T-helper 17 cell (primary cell): ENCODE data around the gene ANKIB1. TPM values are rescaled to one million over a fixed set of nuclear protein-coding genes. Genes with fewer than 3 reads are reported as not detected.

Experiments
- ATAC-seq: fragments of 150-1000 bp; cut with Tn5 transposase; 2 replicates; pipeline ENCODE4 v1.10.0; 2021; ENCODE audit warnings: mild to moderate bottlenecking, moderate library complexity
- DNase-seq, 3 donors: peaks; one replicate each; pipeline versions ENCODE4 v3.0.0 to v3.0.0-alpha.2; 2020 to 2021
- H3K9me3 ChIP-seq: one replicate; pipeline ENCODE4 v1.7.0; 2013; ENCODE audit warnings: low read length, mild to moderate bottlenecking; ENCODE audit not compliant: control insufficient read depth, poor library complexity, severe bottlenecking
- H3K27ac Mint-ChIP-seq: one replicate; pipeline ENCODE4 v1.8.0; 2022; ENCODE audit warnings: mild to moderate bottlenecking, moderate library complexity, mixed read lengths
- H3K27me3 Mint-ChIP-seq: one replicate; pipeline ENCODE4 v1.8.0; 2022; ENCODE audit warnings: mixed read lengths
- H3K36me3 Mint-ChIP-seq: one replicate; pipeline ENCODE4 v1.8.0; 2022; ENCODE audit warnings: low read depth, mixed read lengths
- H3K4me1 Mint-ChIP-seq: one replicate; pipeline ENCODE4 v1.8.0; 2022; ENCODE audit warnings: mild to moderate bottlenecking, mixed read lengths
- H3K4me3 Mint-ChIP-seq: one replicate; pipeline ENCODE4 v1.8.0; 2022; ENCODE audit warnings: mild to moderate bottlenecking, moderate library complexity, mixed read lengths
- total RNA-seq, 4 donors: library from RNA in 2 of 4; stranded (reverse) in 2 of 4; gene quantifications; one replicate each; pipeline ENCODE4 v1.2.3 and lab custom pipeline; 2022 to 2026

Gene ANKIB1, protein sequence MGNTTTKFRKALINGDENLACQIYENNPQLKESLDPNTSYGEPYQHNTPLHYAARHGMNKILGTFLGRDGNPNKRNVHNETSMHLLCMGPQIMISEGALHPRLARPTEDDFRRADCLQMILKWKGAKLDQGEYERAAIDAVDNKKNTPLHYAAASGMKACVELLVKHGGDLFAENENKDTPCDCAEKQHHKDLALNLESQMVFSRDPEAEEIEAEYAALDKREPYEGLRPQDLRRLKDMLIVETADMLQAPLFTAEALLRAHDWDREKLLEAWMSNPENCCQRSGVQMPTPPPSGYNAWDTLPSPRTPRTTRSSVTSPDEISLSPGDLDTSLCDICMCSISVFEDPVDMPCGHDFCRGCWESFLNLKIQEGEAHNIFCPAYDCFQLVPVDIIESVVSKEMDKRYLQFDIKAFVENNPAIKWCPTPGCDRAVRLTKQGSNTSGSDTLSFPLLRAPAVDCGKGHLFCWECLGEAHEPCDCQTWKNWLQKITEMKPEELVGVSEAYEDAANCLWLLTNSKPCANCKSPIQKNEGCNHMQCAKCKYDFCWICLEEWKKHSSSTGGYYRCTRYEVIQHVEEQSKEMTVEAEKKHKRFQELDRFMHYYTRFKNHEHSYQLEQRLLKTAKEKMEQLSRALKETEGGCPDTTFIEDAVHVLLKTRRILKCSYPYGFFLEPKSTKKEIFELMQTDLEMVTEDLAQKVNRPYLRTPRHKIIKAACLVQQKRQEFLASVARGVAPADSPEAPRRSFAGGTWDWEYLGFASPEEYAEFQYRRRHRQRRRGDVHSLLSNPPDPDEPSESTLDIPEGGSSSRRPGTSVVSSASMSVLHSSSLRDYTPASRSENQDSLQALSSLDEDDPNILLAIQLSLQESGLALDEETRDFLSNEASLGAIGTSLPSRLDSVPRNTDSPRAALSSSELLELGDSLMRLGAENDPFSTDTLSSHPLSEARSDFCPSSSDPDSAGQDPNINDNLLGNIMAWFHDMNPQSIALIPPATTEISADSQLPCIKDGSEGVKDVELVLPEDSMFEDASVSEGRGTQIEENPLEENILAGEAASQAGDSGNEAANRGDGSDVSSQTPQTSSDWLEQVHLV
- total RNA-seq, result 10 to 100 TPM; 51.1 to 54.7 TPM
- total RNA-seq (lab: John Stamatoyannopoulos, UW), result 78.5 to 95.6 reads per million in 2 donors

GRCh38 chr7:92245487-92246359, at the start of gene ANKIB1, which contains the start of gene KRIT1:
ANKIB1 (plus strand) TSS chr7:92245974; CDS start chr7:92294979, 49,005 bp downstream.
KRIT1 (minus strand) TSS chr7:92245914; CDS start chr7:92242135, 3,779 bp downstream.
- H3K27ac Mint-ChIP-seq, result peak within 1 kb of the TSS; percentile 100
- H3K27me3 Mint-ChIP-seq, result no peaks in the 10 kb centered on the region
- peak within 1 kb of the TSS; percentile 99 for H3K4me3 Mint-ChIP-seq
- H3K36me3 Mint-ChIP-seq, result peaks cover 2% of the 10 kb centered on the region
- ATAC-seq (peak; percentile 85), DNase-seq (peak; percentile 76 to 79 (median 78))
- H3K4me1 Mint-ChIP-seq, result peaks cover 25% of the 10 kb centered on the region
- no peaks in the 10 kb centered on the region for H3K9me3 ChIP-seq

DNA sequence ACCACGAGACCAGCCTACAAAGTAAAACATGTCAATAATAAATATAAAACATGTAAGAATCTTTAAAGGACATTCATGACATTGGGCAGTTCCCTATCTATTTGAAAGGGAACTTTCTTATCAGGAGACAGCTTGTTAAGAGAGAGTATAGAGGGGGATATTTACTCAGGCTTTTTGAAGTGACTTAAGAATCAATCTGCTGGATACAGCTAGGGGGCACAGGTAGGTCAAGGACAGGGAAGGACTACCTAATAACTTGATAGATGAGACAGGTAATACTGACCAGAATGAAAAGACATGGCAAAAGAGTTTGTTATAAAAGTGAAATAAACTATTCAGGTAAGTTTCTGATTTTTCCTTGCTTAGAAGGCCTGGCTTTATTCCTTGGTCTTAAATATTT, 45.0 kb upstream of the ANKIB1 start:
- Mint-ChIP-seq H3K4me1 (no peaks in the 10 kb centered on the region), H3K27me3 (no peaks in the 10 kb centered on the region), H3K27ac (no peak overlapping the region), H3K4me3 (no peak overlapping the region), H3K36me3 (peaks cover 11% of the 10 kb centered on the region)
- DNase-seq, result no peak
- ATAC-seq, result no peak
- H3K9me3 ChIP-seq, result no peaks in the 10 kb centered on the region

- Mint-ChIP-seq H3K4me3 (no peak overlapping the region), H3K36me3 (peaks cover 16% of the 10 kb centered on the region), H3K27ac (no peak overlapping the region), H3K4me1 (peaks cover 15% of the 10 kb centered on the region), H3K27me3 (no peaks in the 10 kb centered on the region)
- H3K9me3 ChIP-seq, result no peaks in the 10 kb centered on the region
- no peak for ATAC-seq
- no peak for DNase-seq
These were observed 39.8 kb upstream of the ANKIB1 start for GRCh38 chr7:92205987-92206386.

- DNase-seq (no peak), ATAC-seq (no peak)
- H3K9me3 ChIP-seq, result no peaks in the 10 kb centered on the region
- no peak overlapping the region for H3K27ac Mint-ChIP-seq
- no peaks in the 10 kb centered on the region for H3K27me3 Mint-ChIP-seq
- no peak overlapping the region for H3K4me3 Mint-ChIP-seq
- peaks cover 15% of the 10 kb centered on the region for H3K4me1 Mint-ChIP-seq
- H3K36me3 Mint-ChIP-seq, result peaks cover 17% of the 10 kb centered on the region
These were observed 39.1 kb upstream of the ANKIB1 start for GRCh38 chr7:92206672-92207071.

- no peaks in the 10 kb centered on the region for H3K27me3 Mint-ChIP-seq
- no peak for DNase-seq
- H3K9me3 ChIP-seq, result no peaks in the 10 kb centered on the region
- H3K36me3 Mint-ChIP-seq, result peaks cover 10% of the 10 kb centered on the region
- H3K4me1 Mint-ChIP-seq, result no peaks in the 10 kb centered on the region
- no peak overlapping the region for H3K27ac Mint-ChIP-seq
- no peak for ATAC-seq
- H3K4me3 Mint-ChIP-seq, result no peak overlapping the region
These were observed 24.0 kb upstream of the ANKIB1 start for GRCh38 chr7:92221766-92222165.

- no peaks in the 10 kb centered on the region for H3K4me1 Mint-ChIP-seq
- DNase-seq (no peak), ATAC-seq (no peak)
- no peak overlapping the region for H3K4me3 Mint-ChIP-seq
- H3K9me3 ChIP-seq, result no peaks in the 10 kb centered on the region
- H3K27ac Mint-ChIP-seq, result peak overlapping the region; percentile 19
- H3K36me3 Mint-ChIP-seq, result peaks cover 19% of the 10 kb centered on the region
- no peaks in the 10 kb centered on the region for H3K27me3 Mint-ChIP-seq
These were observed 18.8 kb upstream of the ANKIB1 start for GRCh38 chr7:92226981-92227380.

- no peak for ATAC-seq
- Mint-ChIP-seq H3K36me3 (peaks cover 19% of the 10 kb centered on the region), H3K4me3 (no peak overlapping the region), H3K27ac (peak overlapping the region; percentile 74), H3K27me3 (no peaks in the 10 kb centered on the region), H3K4me1 (no peaks in the 10 kb centered on the region)
- DNase-seq, result no peak
- H3K9me3 ChIP-seq, result no peaks in the 10 kb centered on the region
These were observed 17.7 kb upstream of the ANKIB1 start for GRCh38 chr7:92228100-92228499.

GRCh38 chr7:92228742-92229141, 17.0 kb upstream of the ANKIB1 start:
- H3K27me3 Mint-ChIP-seq, result no peaks in the 10 kb centered on the region
- peaks cover 19% of the 10 kb centered on the region for H3K36me3 Mint-ChIP-seq
- H3K4me3 Mint-ChIP-seq, result no peak overlapping the region
- no peaks in the 10 kb centered on the region for H3K4me1 Mint-ChIP-seq
- peak overlapping the region; percentile 74 for H3K27ac Mint-ChIP-seq
- H3K9me3 ChIP-seq, result no peaks in the 10 kb centered on the region
- no peak for DNase-seq
- ATAC-seq, result no peak

DNA sequence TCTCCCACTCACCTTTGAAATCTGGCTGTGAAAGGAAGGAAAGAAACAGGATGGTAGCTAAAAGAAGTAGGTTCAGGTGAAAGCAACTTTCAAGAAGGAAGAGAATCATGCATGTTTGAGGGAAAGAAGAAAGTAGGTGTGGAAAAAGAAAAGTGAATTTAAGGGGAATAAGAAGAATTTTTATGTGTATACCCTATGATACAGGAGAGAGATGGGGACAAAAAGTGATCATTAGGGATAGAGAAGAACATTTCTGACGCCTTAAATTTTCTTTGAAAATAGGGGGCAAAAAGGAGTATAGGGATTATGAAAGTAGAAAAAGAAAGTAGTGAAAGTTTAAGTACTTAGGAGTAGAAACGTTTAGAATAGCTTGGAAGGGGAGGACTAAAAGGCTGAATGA, 15.2 kb upstream of the ANKIB1 start:
- ATAC-seq (no peak), DNase-seq (no peak)
- peaks cover 2% of the 10 kb centered on the region for H3K4me1 Mint-ChIP-seq
- peak overlapping the region; percentile 22 for H3K27ac Mint-ChIP-seq
- no peak overlapping the region for H3K4me3 Mint-ChIP-seq
- H3K9me3 ChIP-seq, result no peaks in the 10 kb centered on the region
- no peaks in the 10 kb centered on the region for H3K27me3 Mint-ChIP-seq
- H3K36me3 Mint-ChIP-seq, result peaks cover 22% of the 10 kb centered on the region

DNA sequence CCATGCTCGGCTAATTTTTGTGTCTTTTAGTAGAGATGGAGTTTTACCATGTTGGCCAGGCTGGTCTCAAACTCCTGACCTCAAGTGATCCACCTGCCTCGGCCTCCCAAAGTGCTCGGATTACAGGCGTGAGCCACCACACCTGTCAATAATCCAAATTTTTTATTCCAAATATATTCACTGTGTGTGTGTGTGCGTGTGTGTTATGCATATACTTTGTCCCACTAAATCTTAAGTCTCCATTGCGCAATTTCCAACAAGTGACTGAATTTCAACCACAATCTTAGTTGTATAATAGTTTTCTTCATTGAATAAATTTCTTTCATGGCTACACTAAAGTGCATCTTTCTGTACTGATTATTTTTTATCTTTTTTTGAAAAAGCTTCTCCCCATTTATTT, 2.8 kb upstream of the ANKIB1 start:
- peaks cover 24% of the 10 kb centered on the region for H3K4me1 Mint-ChIP-seq

DNA sequence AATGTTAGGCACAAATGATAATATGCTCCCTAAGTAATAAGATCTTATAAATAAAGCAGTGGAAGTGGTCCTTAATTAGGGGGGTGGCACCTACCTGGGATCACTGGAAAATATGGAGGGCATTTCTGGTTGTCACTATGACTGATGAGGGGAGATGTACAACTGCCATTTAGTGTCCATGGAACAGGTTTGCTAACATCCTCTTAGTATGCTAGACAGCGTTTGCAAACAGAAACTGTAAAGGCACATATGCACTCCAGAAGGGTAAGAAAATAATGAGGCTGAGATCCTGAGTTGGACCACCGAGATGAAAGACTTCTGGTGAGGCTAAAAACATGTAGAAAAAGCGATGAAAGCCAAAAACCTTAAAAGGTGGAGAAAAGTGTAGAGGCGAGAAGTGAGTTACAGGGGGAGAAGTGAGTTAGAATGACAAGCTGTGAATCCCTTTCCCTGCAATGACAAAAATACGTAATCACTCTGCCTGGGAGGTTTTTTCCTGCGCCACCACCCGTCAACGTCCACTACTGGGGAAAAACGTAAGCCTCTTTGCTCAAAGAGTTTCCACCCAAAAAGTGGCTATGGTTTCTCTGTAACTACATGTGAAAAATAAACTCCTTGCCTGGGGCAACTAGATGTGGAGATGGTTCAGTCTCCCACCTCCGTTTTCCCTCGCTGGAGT, 827 bp upstream of the ANKIB1 start:
- H3K4me1 Mint-ChIP-seq, result peaks cover 25% of the 10 kb centered on the region
- peak overlapping the region; percentile 99 for H3K4me3 Mint-ChIP-seq
- no peaks in the 10 kb centered on the region for H3K27me3 Mint-ChIP-seq

More for the DNA sequence above, 2.8 kb upstream of the ANKIB1 start:
- Mint-ChIP-seq H3K4me3 (no peak overlapping the region), H3K27me3 (no peaks in the 10 kb centered on the region), H3K27ac (no peak overlapping the region), H3K36me3 (peaks cover 2% of the 10 kb centered on the region)
- no peak for DNase-seq
- no peaks in the 10 kb centered on the region for H3K9me3 ChIP-seq
- ATAC-seq, result no peak

More for the DNA sequence above, 827 bp upstream of the ANKIB1 start:
- no peaks in the 10 kb centered on the region for H3K9me3 ChIP-seq
- peaks cover 2% of the 10 kb centered on the region for H3K36me3 Mint-ChIP-seq
- ATAC-seq, result peak; percentile 26
- DNase-seq, result peak in 1 of 3 donors; percentile 9
- H3K27ac Mint-ChIP-seq, result peak overlapping the region; percentile 100
